ENCODE results near the gene ZNF628.

ZNF628 gene

GRCh38 chr19:55489711-55490477 is 13.5 kb downstream of the ZNF628 start:
- H3K27me3 ChIP-seq (ENCODE audit: insufficient read depth, low read length, poor library complexity, severe bottlenecking), result no peaks in the 10 kb centered on the region
- H3K4me3 ChIP-seq (ENCODE audit: low read length, poor library complexity, severe bottlenecking), result no peak overlapping the region

GRCh38 chr19:55490478-55491432 is 14.3 kb downstream of the ZNF628 start:
- no peaks in the 10 kb centered on the region for H3K79me2 ChIP-seq (ENCODE audit: insufficient read depth, low read length)
- H3K4me3 ChIP-seq (ENCODE audit: low read length, poor library complexity, severe bottlenecking), result no peak overlapping the region
- H2AFZ ChIP-seq (ENCODE audit: low read length), result no peak overlapping the region
- H3K9me3 ChIP-seq (ENCODE audit: insufficient read depth, low read depth, low read length), result no peaks in the 10 kb centered on the region
- no peaks in the 10 kb centered on the region for H3K9me2 ChIP-seq (replicated peaks; ENCODE audit: low read depth, low read length)
- no peaks in the 10 kb centered on the region for H3K36me3 ChIP-seq (ENCODE audit: insufficient read depth, low read length)
- no peaks in the 10 kb centered on the region for H3F3A ChIP-seq (ENCODE audit: low read depth)
- H3K27me3 ChIP-seq (ENCODE audit: insufficient read depth, low read length, poor library complexity, severe bottlenecking), result no peaks in the 10 kb centered on the region
- H3K4me1 ChIP-seq (ENCODE audit: insufficient read depth, low read length, poor library complexity, severe bottlenecking), result peaks cover 10% of the 10 kb centered on the region
- no peak overlapping the region for H3K4me2 ChIP-seq (ENCODE audit: low read depth, low read length, poor library complexity, severe bottlenecking)
- TF ChIP-seq CTCF (conservative IDR thresholded peaks at IDR 0.05; ENCODE audit: low read length) (no peak), EZH2phosphoT487 (IDR thresholded peaks at IDR 0.05; ENCODE audit: borderline replicate concordance) (no peak)
- H3K9ac ChIP-seq (ENCODE audit: low read depth, low read length, poor library complexity, severe bottlenecking), result no peak overlapping the region
- H4K20me1 ChIP-seq (ENCODE audit: insufficient read depth, low read length, poor library complexity, severe bottlenecking), result no peaks in the 10 kb centered on the region

More at GRCh38 chr19:55489711-55490477, 13.5 kb downstream of the ZNF628 start:
- Histone ChIP-seq H3K9me2 (replicated peaks; ENCODE audit: low read depth, low read length) (no peaks in the 10 kb centered on the region), H2AFZ (ENCODE audit: low read length) (no peak overlapping the region), H3K9ac (ENCODE audit: low read depth, low read length, poor library complexity, severe bottlenecking) (no peak overlapping the region), H4K20me1 (ENCODE audit: insufficient read depth, low read length, poor library complexity, severe bottlenecking) (no peaks in the 10 kb centered on the region), H3K36me3 (ENCODE audit: insufficient read depth, low read length) (no peaks in the 10 kb centered on the region), H3K4me1 (ENCODE audit: insufficient read depth, low read length, poor library complexity, severe bottlenecking) (peaks cover 13% of the 10 kb centered on the region), H3K9me3 (ENCODE audit: insufficient read depth, low read depth, low read length) (no peaks in the 10 kb centered on the region), H3K4me2 (ENCODE audit: low read depth, low read length, poor library complexity, severe bottlenecking) (no peak overlapping the region), H3K79me2 (ENCODE audit: insufficient read depth, low read length) (no peaks in the 10 kb centered on the region), H3F3A (ENCODE audit: low read depth) (no peaks in the 10 kb centered on the region)
- TF ChIP-seq EZH2phosphoT487 (IDR thresholded peaks at IDR 0.05; ENCODE audit: borderline replicate concordance) (no peak), CTCF (conservative IDR thresholded peaks at IDR 0.05; ENCODE audit: low read length) (no peak)

- Histone ChIP-seq H3K79me2 (ENCODE audit: insufficient read depth, low read length) (no peaks in the 10 kb centered on the region), H3K9ac (ENCODE audit: low read depth, low read length, poor library complexity, severe bottlenecking) (no peak overlapping the region), H2AFZ (ENCODE audit: low read length) (no peak overlapping the region), H3K4me3 (ENCODE audit: low read length, poor library complexity, severe bottlenecking) (no peak overlapping the region), H3K4me1 (ENCODE audit: insufficient read depth, low read length, poor library complexity, severe bottlenecking) (peaks cover 4% of the 10 kb centered on the region), H3K9me3 (ENCODE audit: insufficient read depth, low read depth, low read length) (no peaks in the 10 kb centered on the region), H4K20me1 (ENCODE audit: insufficient read depth, low read length, poor library complexity, severe bottlenecking) (no peaks in the 10 kb centered on the region), H3K9me2 (replicated peaks; ENCODE audit: low read depth, low read length) (no peaks in the 10 kb centered on the region), H3K36me3 (ENCODE audit: insufficient read depth, low read length) (no peaks in the 10 kb centered on the region), H3K27me3 (ENCODE audit: insufficient read depth, low read length, poor library complexity, severe bottlenecking) (no peaks in the 10 kb centered on the region), H3K4me2 (ENCODE audit: low read depth, low read length, poor library complexity, severe bottlenecking) (no peak overlapping the region), H3F3A (ENCODE audit: low read depth) (no peaks in the 10 kb centered on the region)
- TF ChIP-seq CTCF (conservative IDR thresholded peaks at IDR 0.05; ENCODE audit: low read length) (no peak), EZH2phosphoT487 (IDR thresholded peaks at IDR 0.05; ENCODE audit: borderline replicate concordance) (no peak)
Observed at GRCh38 chr19:55491546-55492360, 15.3 kb downstream of the ZNF628 start.
